ENCODE data around the gene ARMH4. TPM values are rescaled to one million over a fixed set of nuclear protein-coding genes. Genes with fewer than 3 reads are reported as not detected.

The ARMH4 gene
- total RNA-seq, 2 donors from 2014 or later, result 17.3 to 30.7 TPM

DNA sequence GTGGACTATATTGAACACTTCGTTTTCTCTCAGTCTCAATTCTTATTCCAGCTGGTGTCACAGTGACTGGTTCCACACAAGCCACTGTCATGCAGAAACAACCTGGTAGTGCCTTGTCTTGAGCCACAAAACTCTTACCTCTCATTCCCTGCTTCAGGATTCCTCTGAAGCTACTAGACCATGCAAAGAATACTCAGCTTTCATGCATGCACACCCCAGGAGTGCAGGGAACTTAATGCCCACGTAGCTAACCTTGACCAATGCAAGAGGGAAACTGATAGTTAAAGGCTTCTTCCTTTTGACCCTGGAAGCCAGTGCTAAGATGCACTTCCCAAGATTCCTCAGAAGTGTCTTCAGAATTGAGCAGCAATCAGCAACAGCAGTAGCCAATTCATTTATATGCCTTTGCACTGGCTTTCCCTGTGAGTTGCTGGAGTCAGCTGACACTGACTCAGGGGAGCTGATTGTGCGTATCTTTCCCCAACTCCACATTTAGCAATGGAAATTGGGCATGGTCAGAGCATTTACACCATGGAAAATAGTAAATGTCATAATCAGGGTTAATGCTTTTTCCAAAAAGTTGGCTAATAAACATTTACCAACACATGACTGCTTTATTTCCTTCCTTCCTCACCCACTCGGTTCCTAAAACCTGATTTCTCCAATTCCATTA lies 172.5 kb downstream of the ARMH4 start:
- H3K4me1 Mint-ChIP-seq, result peaks cover under 1% of the 10 kb centered on the region

DNA sequence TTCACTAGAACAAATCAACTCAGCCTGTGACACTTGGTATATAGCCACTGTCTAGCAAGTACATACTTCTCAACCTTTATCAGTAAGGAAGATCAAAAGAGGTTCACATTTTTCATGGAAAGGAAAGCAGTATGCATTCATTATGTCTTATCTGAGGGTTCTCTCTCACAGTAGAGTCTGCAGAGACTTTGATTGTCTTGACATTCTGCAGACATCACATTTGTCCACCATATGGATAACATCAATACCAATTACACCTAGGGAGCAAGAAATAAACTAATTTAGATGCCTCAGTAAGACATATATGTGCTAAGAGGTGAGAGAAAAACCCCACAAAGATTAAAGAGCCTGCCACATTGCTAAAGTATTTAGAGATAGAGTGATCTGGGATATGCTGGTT lies 175.3 kb downstream of the ARMH4 start:
- H3K27ac ChIP-seq (ENCODE audit: low read depth, low read length), result no peak overlapping the region
- no peak for TF ChIP-seq CTCF (conservative IDR thresholded peaks at IDR 0.05)
- no peak overlapping the region for H3K4me3 Mint-ChIP-seq
- no peak for DNase-seq
- H3K9me3 ChIP-seq (ENCODE audit: control insufficient read depth, low read length), result no peaks in the 10 kb centered on the region
- H3K36me3 ChIP-seq (ENCODE audit: control insufficient read depth, insufficient read depth, low read length), result no peaks in the 10 kb centered on the region
- H3K36me3 Mint-ChIP-seq (ENCODE audit: low read depth), result no peaks in the 10 kb centered on the region
- H3K4me3 ChIP-seq (ENCODE audit: low read length), result no peak overlapping the region
- H3K9me3 Mint-ChIP-seq, result no peaks in the 10 kb centered on the region
- peaks cover 3% of the 10 kb centered on the region for H3K27me3 Mint-ChIP-seq (ENCODE audit: insufficient read depth)
- H3K4me1 Mint-ChIP-seq, result peaks cover 3% of the 10 kb centered on the region
- peaks cover 7% of the 10 kb centered on the region for H3K27me3 ChIP-seq (ENCODE audit: control insufficient read depth, insufficient read depth, low read length, poor library complexity, severe bottlenecking)
- H3K27ac Mint-ChIP-seq, result no peak overlapping the region
- no peak overlapping the region for H3K9ac ChIP-seq (ENCODE audit: extremely low read depth, low read length, poor library complexity, severe bottlenecking)
- H3K4me1 ChIP-seq (ENCODE audit: control insufficient read depth, insufficient read depth, low read length), result no peaks in the 10 kb centered on the region

More for the DNA sequence above, 172.5 kb downstream of the ARMH4 start:
- Mint-ChIP-seq H3K27me3 (ENCODE audit: insufficient read depth) (peaks cover 3% of the 10 kb centered on the region), H3K36me3 (ENCODE audit: low read depth) (no peaks in the 10 kb centered on the region), H3K9me3 (no peaks in the 10 kb centered on the region), H3K27ac (no peak overlapping the region), H3K4me3 (no peak overlapping the region)
- Histone ChIP-seq H3K27ac (ENCODE audit: low read depth, low read length) (no peak overlapping the region), H3K9me3 (ENCODE audit: control insufficient read depth, low read length) (no peaks in the 10 kb centered on the region), H3K4me1 (ENCODE audit: control insufficient read depth, insufficient read depth, low read length) (no peaks in the 10 kb centered on the region), H3K4me3 (ENCODE audit: low read length) (no peak overlapping the region), H3K27me3 (ENCODE audit: control insufficient read depth, insufficient read depth, low read length, poor library complexity, severe bottlenecking) (peaks cover 7% of the 10 kb centered on the region), H3K9ac (ENCODE audit: extremely low read depth, low read length, poor library complexity, severe bottlenecking) (no peak overlapping the region), H3K36me3 (ENCODE audit: control insufficient read depth, insufficient read depth, low read length) (no peaks in the 10 kb centered on the region)
- TF ChIP-seq CTCF (conservative IDR thresholded peaks at IDR 0.05), result no peak
- 86 to 90% methylated on average over 3 to 4 of the region's 4 CpGs for WGBS, 2 experiments (ENCODE audit: insufficient coverage in 1 of 2, insufficient read length in 1 of 2)
- DNase-seq, result no peak

DNA sequence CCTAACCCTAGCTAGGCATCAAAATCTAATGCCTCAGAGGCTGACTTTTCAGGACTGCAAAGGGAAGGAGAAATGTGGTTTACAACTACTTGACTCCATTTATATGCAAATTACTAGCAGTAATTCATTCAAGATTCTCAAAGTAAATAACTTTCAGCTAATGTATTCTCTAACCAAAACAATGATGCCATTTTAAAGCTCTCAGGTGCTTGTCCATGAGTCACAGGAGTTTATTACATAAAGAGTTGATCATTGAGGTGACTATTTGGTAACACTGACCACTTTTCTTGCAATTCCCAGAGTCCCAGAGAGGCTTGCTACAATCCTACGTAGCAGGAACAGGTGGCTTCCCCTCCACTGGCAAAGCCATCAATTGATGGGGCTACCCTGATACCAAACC lies 177.1 kb downstream of the ARMH4 start:
- no peaks in the 10 kb centered on the region for H3K9me3 Mint-ChIP-seq
- Histone ChIP-seq H3K9me3 (ENCODE audit: control insufficient read depth, low read length) (no peaks in the 10 kb centered on the region), H3K9ac (ENCODE audit: extremely low read depth, low read length, poor library complexity, severe bottlenecking) (no peak overlapping the region), H3K27ac (ENCODE audit: low read depth, low read length) (no peak overlapping the region), H3K27me3 (ENCODE audit: control insufficient read depth, insufficient read depth, low read length, poor library complexity, severe bottlenecking) (peaks cover 3% of the 10 kb centered on the region), H3K36me3 (ENCODE audit: control insufficient read depth, insufficient read depth, low read length) (no peaks in the 10 kb centered on the region), H3K4me3 (ENCODE audit: low read length) (no peak overlapping the region), H3K4me1 (ENCODE audit: control insufficient read depth, insufficient read depth, low read length) (no peaks in the 10 kb centered on the region)
- no peak overlapping the region for H3K4me3 Mint-ChIP-seq
- 94% methylated on average over 1 of the region's 1 CpG; no CpG with 5 or more reads in 1 of the 2 experiments for WGBS, 2 experiments (ENCODE audit: insufficient coverage in 1 of 2, insufficient read length in 1 of 2)
- no peaks in the 10 kb centered on the region for H3K36me3 Mint-ChIP-seq (ENCODE audit: low read depth)
- H3K4me1 Mint-ChIP-seq, result peaks cover 9% of the 10 kb centered on the region
- H3K27ac Mint-ChIP-seq, result no peak overlapping the region
- DNase-seq, result no peak
- no peak for TF ChIP-seq CTCF (conservative IDR thresholded peaks at IDR 0.05)
- peaks cover 3% of the 10 kb centered on the region for H3K27me3 Mint-ChIP-seq (ENCODE audit: insufficient read depth)
